ENCODE data around the gene CHRNG. TPM values are rescaled to one million over a fixed set of nuclear protein-coding genes. Genes with fewer than 3 reads are reported as not detected.

CHRNG gene
- total RNA-seq, 1 experiment from 2014 or later, result not detected

- no peak for DNase-seq (ENCODE audit: low spot score)
- in situ Hi-C loops (cut with HindIII; ENCODE audit: low sequenced_read_pairs), result no loop called here
These were observed 1.9 kb downstream of the CHRNG start for GRCh38 chr2:232541195-232541960.

- in situ Hi-C loops (cut with HindIII; ENCODE audit: low sequenced_read_pairs), result no loop called here
These were observed 2.6 kb downstream of the CHRNG start for GRCh38 chr2:232541961-232542714.

GRCh38 chr2:232542715-232543467, 3.4 kb downstream of the CHRNG start:
- no peak for DNase-seq (ENCODE audit: low spot score)
- in situ Hi-C loops (cut with HindIII; ENCODE audit: low sequenced_read_pairs), result no loop called here

More at GRCh38 chr2:232541961-232542714, 2.6 kb downstream of the CHRNG start:
- no peak for DNase-seq (ENCODE audit: low spot score)

- no peak for DNase-seq (ENCODE audit: low spot score)
- in situ Hi-C loops (cut with HindIII; ENCODE audit: low sequenced_read_pairs), result no loop called here
These were observed 4.0 kb downstream of the CHRNG start for GRCh38 chr2:232543491-232543890.

- in situ Hi-C loops (cut with HindIII; ENCODE audit: low sequenced_read_pairs), result no loop called here
- no peak for DNase-seq (ENCODE audit: low spot score)
These were observed 4.6 kb downstream of the CHRNG start for GRCh38 chr2:232543928-232544631.

- no peak for DNase-seq (ENCODE audit: low spot score)
- in situ Hi-C loops (cut with HindIII; ENCODE audit: low sequenced_read_pairs), result no loop called here
These were observed 5.2 kb downstream of the CHRNG start for GRCh38 chr2:232544674-232545073.

- no peak for DNase-seq (ENCODE audit: low spot score)
- in situ Hi-C loops (cut with HindIII; ENCODE audit: low sequenced_read_pairs), result no loop called here
These were observed 6.3 kb downstream of the CHRNG start for GRCh38 chr2:232545511-232546375.

- in situ Hi-C loops (cut with HindIII; ENCODE audit: low sequenced_read_pairs), result no loop called here
These were observed 8.5 kb downstream of the CHRNG start for GRCh38 chr2:232547991-232548390.

GRCh38 chr2:232549655-232550353, 10.3 kb downstream of the CHRNG start:
- in situ Hi-C loops (cut with HindIII; ENCODE audit: low sequenced_read_pairs), result no loop called here
- DNase-seq (ENCODE audit: low spot score), result no peak

More at GRCh38 chr2:232547991-232548390, 8.5 kb downstream of the CHRNG start:
- DNase-seq (ENCODE audit: low spot score), result no peak

- in situ Hi-C loops (cut with HindIII; ENCODE audit: low sequenced_read_pairs), result no loop called here
- peak; percentile 93 for DNase-seq (ENCODE audit: low spot score)
These were observed 11.1 kb downstream of the CHRNG start, which contains the start of the genes EIF4E2 and TIGD1 for GRCh38 chr2:232550354-232551249. Gene EIF4E2 (plus strand): TSS chr2:232550689. CDS start chr2:232550725, 36 bp downstream. Gene TIGD1 (minus strand): TSS chr2:232550557. CDS start chr2:232549882, 675 bp downstream.

- in situ Hi-C loops (cut with HindIII; ENCODE audit: low sequenced_read_pairs), result no loop called here
These were observed 11.8 kb downstream of the CHRNG start for GRCh38 chr2:232551250-232551638.

GRCh38 chr2:232551776-232552175, 12.3 kb downstream of the CHRNG start:
- in situ Hi-C loops (cut with HindIII; ENCODE audit: low sequenced_read_pairs), result no loop called here
- DNase-seq (ENCODE audit: low spot score), result no peak

More at GRCh38 chr2:232551250-232551638, 11.8 kb downstream of the CHRNG start:
- DNase-seq (ENCODE audit: low spot score), result no peak

GRCh38 chr2:232556426-232556825, 16.9 kb downstream of the CHRNG start:
- in situ Hi-C loops (cut with HindIII; ENCODE audit: low sequenced_read_pairs), result no loop called here
- DNase-seq (ENCODE audit: low spot score), result no peak

- in situ Hi-C loops (cut with HindIII; ENCODE audit: low sequenced_read_pairs), result no loop called here
- DNase-seq (ENCODE audit: low spot score), result no peak
These were observed 23.1 kb downstream of the CHRNG start for GRCh38 chr2:232562515-232563151.

- DNase-seq (ENCODE audit: low spot score), result no peak
- in situ Hi-C loops (cut with HindIII; ENCODE audit: low sequenced_read_pairs), result no loop called here
These were observed 24.1 kb downstream of the CHRNG start for GRCh38 chr2:232563580-232563979.

- DNase-seq (ENCODE audit: low spot score), result no peak
- in situ Hi-C loops (cut with HindIII; ENCODE audit: low sequenced_read_pairs), result no loop called here
These were observed 28.2 kb downstream of the CHRNG start for GRCh38 chr2:232567721-232568120.

Data from G401 (cell line).